Uterus (tissue), 4 donors: Measurements from ENCODE around the gene AMBP. TPM values are rescaled to one million over a fixed set of nuclear protein-coding genes. Genes with fewer than 3 reads are reported as not detected.
A peak's percentile ranks its signal among the peaks of the same experiment; 100 is the strongest.

Experiments used
- DNase-seq, 2 donors: peaks; one replicate each; pipeline ENCODE4 v3.0.0-alpha.2; 2019 to 2020
- H3K27ac ChIP-seq, 2 donors: fragments of 200-600 bp; sonication (generic); 1 replicate in 1 of 2; 2 replicates in 1 of 2; pipeline ENCODE4 v1.5.1; 2016 to 2018
- H3K27me3 ChIP-seq, 2 donors: fragments of 200-600 bp; sonication (generic); one replicate each; pipeline ENCODE4 v1.5.1; 2018 to 2019; ENCODE audit warnings: control low read depth in 1 of 2
- H3K36me3 ChIP-seq, 2 donors: fragments of 200-600 bp; sonication (generic); one replicate each; pipeline ENCODE4 v1.5.1; 2019; ENCODE audit warnings: control low read depth in 1 of 2
- H3K4me1 ChIP-seq, 2 donors: fragments of 200-600 bp; sonication (generic); one replicate each; pipeline ENCODE4 v1.5.1; 2018 to 2019; ENCODE audit warnings: control low read depth in 1 of 2
- H3K4me3 ChIP-seq, 2 donors: fragments of 200-600 bp; sonication (generic); 1 replicate in 1 of 2; 2 replicates in 1 of 2; pipeline ENCODE4 v1.5.1; 2018 to 2019; ENCODE audit warnings: mild to moderate bottlenecking in 1 of 2
- H3K9me3 ChIP-seq, 2 donors: fragments of 200-600 bp; sonication (generic); one replicate each; pipeline ENCODE4 v1.5.1; 2019; ENCODE audit warnings: control low read depth in 1 of 2
- POLR2A ChIP-seq, 2 donors: fragments of 450-650 bp; IDR thresholded peaks; one replicate each; pipeline ENCODE4 v1.6.1; 2016; ENCODE audit warnings: antibody characterized with exemption in 2 of 2, mild to moderate bottlenecking in 1 of 2, moderate library complexity in 1 of 2
- intact Hi-C: fragments of 100-400 bp; cut with DNase I; formaldehyde crosslinking; loops from one replicate; pipeline ENCODE4 v1.15.1; 2023; ENCODE audit warnings: low total_unique reads
- total RNA-seq, 4 donors: library from RNA; depleted of rRNA in 3 of 4; stranded (reverse); fragments of >200 nt in 3 of 4; gene quantifications; one replicate each; pipeline versions ENCODE4 v1.1.0 to v1.2.4, GENCODE V29; 2014 to 2023
- TF ChIP-seq, protein P1 (sequence below), 4 experiments: fragments of 200-600 bp in 2 of 4; fragments of 450-650 bp in 2 of 4; sonication (generic) in 2 of 4; IDR thresholded peaks; one replicate each; pipeline ENCODE4 v1.5.1; 2016 to 2019; ENCODE audit warnings: antibody characterized with exemption in 4 of 4, mild to moderate bottlenecking in 2 of 4, moderate library complexity in 1 of 4
- donor health status: DM: yes; HTN: yes; CAD: no.

AMBP gene
- total RNA-seq, 4 donors from 2014 or later, result 1.3 TPM; not detected in 3

DNA sequence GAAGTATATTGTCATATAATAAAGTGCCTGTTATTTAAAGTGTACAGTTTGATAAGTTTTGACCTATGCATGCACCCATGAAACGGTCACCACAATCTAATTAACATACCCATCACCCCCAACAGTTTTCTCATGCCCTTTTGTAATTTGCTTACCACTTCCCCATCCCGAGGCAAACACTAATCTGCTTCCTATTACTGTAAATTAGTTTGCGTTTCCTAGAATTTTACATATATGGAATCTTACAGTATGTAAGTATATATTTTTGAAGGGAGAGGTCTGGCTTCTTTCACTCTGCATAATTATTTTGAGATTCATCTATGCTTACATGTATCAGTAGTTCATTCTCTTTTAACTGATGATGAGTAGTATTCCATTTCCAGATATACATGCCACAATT, 56.5 kb downstream of the AMBP start:
- no peaks in the 10 kb centered on the region for H3K36me3 ChIP-seq
- no peaks in the 10 kb centered on the region for H3K27me3 ChIP-seq
- no peak overlapping the region for H3K27ac ChIP-seq
- H3K4me3 ChIP-seq, result no peak overlapping the region
- TF ChIP-seq POLR2A (IDR thresholded peaks at IDR 0.05), result no peak
- TF ChIP-seq, protein P1, sequence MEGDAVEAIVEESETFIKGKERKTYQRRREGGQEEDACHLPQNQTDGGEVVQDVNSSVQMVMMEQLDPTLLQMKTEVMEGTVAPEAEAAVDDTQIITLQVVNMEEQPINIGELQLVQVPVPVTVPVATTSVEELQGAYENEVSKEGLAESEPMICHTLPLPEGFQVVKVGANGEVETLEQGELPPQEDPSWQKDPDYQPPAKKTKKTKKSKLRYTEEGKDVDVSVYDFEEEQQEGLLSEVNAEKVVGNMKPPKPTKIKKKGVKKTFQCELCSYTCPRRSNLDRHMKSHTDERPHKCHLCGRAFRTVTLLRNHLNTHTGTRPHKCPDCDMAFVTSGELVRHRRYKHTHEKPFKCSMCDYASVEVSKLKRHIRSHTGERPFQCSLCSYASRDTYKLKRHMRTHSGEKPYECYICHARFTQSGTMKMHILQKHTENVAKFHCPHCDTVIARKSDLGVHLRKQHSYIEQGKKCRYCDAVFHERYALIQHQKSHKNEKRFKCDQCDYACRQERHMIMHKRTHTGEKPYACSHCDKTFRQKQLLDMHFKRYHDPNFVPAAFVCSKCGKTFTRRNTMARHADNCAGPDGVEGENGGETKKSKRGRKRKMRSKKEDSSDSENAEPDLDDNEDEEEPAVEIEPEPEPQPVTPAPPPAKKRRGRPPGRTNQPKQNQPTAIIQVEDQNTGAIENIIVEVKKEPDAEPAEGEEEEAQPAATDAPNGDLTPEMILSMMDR (IDR thresholded peaks at IDR 0.05), result no peak
- H3K9me3 ChIP-seq, result peaks cover 0 to 14% of the 10 kb centered on the region in 2 donors
- no peak for DNase-seq
- no peaks in the 10 kb centered on the region for H3K4me1 ChIP-seq
- intact Hi-C loops, result no loop called here

DNA sequence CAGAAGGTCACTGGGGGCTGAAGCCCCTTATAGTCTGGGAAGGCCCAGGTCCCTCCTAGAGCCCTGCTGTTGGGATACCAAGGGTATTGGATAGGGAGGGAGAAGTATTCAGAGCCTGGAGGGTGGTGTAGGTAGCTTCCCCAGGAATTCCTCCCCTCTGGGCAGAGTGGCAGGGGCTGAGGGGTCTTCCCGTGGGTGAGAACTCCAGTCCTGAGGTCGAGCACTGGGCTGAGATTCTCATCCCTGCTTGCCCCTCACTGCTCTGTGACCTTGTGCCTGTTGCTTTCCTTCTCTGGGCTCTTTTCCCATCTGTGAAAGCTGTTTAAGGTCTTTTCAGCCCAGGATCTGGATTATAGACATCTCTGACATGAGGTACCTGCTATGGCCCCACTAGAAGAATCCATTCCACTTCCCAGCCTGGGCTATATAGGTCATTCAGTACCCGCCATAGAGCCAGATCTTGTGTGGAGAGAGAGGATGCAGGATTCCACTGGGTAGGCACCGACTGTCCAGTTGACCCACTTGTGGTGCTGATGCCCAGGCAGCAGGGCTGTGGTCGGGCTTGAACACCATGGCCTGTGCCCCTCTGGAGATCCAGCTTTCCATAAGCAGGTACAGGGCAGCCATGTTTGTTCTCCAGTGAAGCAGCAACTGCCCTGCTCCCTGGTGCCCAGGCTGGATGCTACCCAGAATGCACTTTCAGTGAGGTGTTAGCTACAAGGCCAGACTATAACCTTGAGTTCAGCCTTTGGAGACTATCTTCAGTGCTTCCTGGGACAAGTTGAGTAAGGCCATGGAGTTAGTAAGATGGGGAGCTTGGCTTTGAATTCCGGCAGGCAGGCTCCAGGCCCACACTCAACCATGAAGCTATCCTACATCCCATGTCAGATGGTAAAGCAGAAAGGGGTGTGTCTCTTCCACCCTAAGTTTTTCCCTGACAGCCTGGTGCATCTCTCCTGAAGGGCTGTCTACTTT, 60.1 kb downstream of the AMBP start:
- DNase-seq, result peak in 1 of 2 donors; percentile 4
- no peak overlapping the region for H3K4me3 ChIP-seq
- no peaks in the 10 kb centered on the region for H3K27me3 ChIP-seq
- TF ChIP-seq, protein P1 (IDR thresholded peaks at IDR 0.05), result no peak
- TF ChIP-seq POLR2A (IDR thresholded peaks at IDR 0.05), result no peak
- no peaks in the 10 kb centered on the region for H3K36me3 ChIP-seq
- intact Hi-C loops, result no loop called here
- no peak overlapping the region for H3K27ac ChIP-seq
- H3K9me3 ChIP-seq, result peaks cover 0 to 8% of the 10 kb centered on the region in 2 donors
- no peaks in the 10 kb centered on the region for H3K4me1 ChIP-seq

DNA sequence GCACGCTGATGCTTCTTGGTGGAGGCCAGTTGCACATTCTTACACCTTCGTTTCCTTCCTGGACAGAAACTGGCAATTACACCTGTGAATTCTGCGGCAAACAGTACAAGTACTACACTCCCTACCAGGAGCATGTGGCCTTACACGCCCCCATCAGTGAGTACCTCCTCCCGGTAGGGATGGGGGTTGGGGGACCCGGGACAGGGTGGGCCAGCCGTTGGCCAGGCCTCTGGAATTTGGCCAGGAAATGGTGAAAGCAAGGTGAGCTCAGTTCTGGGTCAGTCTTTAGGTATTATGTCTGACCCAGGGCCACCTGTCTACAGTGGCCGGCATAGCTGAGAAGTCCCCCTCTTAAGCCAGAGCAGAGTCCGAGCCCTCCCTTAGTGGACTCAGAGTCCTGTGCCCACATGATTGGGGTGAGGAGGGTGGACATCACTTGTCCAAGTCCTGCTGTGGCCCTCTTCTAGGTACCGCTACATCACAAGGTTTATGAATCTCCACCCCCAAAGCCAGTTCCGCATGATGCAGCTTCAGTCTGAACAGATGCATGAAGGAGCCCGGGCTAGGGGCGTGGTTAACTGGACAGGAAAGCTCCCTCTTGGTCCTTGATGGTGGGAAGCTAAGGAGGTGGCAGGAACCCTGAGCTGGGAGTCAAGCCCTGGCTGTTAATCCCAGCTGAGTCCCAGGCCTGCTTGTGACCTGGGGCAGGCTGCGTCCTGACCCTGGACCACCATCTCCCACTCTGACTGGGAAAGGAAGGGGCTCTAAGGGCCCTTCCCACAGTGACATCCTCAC, 61.3 kb downstream of the AMBP start:
- H3K27ac ChIP-seq, result no peak overlapping the region
- DNase-seq, result peak in 1 of 2 donors; percentile 7
- TF ChIP-seq, protein P1 (IDR thresholded peaks at IDR 0.05), result no peak
- TF ChIP-seq POLR2A (IDR thresholded peaks at IDR 0.05), result no peak
- no peaks in the 10 kb centered on the region for H3K27me3 ChIP-seq
- intact Hi-C loops, result no loop called here
- H3K36me3 ChIP-seq, result no peaks in the 10 kb centered on the region
- no peaks in the 10 kb centered on the region for H3K4me1 ChIP-seq
- no peak overlapping the region for H3K4me3 ChIP-seq
- peaks cover 0 to 7% of the 10 kb centered on the region in 2 donors for H3K9me3 ChIP-seq

DNA sequence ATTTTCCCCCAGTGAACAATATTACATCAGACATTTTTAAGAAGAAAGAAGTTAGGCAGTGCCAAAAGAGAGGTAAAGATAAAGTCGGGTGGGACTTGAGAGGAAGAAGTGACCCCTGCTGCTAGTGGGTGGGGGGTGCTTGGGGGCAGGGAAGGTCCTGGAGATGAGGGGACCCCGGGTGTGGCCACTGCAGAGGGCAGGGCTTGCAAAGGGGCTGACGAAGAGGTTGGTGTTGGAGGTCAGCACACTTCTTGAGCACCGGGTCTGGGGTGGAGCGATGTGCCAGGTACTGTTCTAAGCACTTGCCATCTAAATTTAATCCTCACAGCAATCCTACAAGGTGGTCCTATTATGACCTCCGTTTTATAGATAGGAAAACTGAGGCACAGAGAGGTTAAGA, 62.0 kb downstream of the AMBP start:
- no peak for TF ChIP-seq POLR2A (IDR thresholded peaks at IDR 0.05)
- TF ChIP-seq, protein P1 (IDR thresholded peaks at IDR 0.05), result no peak
- Histone ChIP-seq H3K4me1 (no peaks in the 10 kb centered on the region), H3K27me3 (no peaks in the 10 kb centered on the region), H3K4me3 (no peak overlapping the region), H3K36me3 (no peaks in the 10 kb centered on the region), H3K27ac (no peak overlapping the region), H3K9me3 (peaks cover 0 to 7% of the 10 kb centered on the region in 2 donors)
- DNase-seq, result peak in 1 of 2 donors; percentile 10
- intact Hi-C loops, result no loop called here
